Muscle of arm (tissue), 14 donors: ENCODE measurements around the gene FHIP1B. TPM values are rescaled to one million over a fixed set of nuclear protein-coding genes. Genes with fewer than 3 reads are reported as not detected.
"Not testable (repeated sequence)": the region's sequence is repeated elsewhere in the genome, so short reads cannot be mapped to it uniquely, and the experiment has no call there.

Experiments
- DNase-seq: peaks from one replicate; pipeline ENCODE4 v3.0.0-alpha.2; 2013
- long read RNA-seq, 11 donors: transcript quantifications; one replicate each; lab custom pipeline, GENCODE V29; 2026
- polyA plus RNA-seq, 12 donors: library from polyadenylated mRNA; unstranded; fragments of 120-200 nt; gene quantifications; one replicate each; pipeline ENCODE4 v1.2.1, GENCODE V29; 2013; ENCODE audit not compliant: insufficient read length in 12 of 12

The FHIP1B gene
- 10 to 100 TPM in 11 of 12 donors, not detected in 1; 19.2 to 53.0 (median 26.6) TPM for polyA plus RNA-seq
- long read RNA-seq, donor 1, transcript FAM160A2-205 (2 exons, 488 nt) = minor isoform, 6 of 44 reads
- long read RNA-seq, donor 1, transcript FAM160A2-204 (3 exons, 1,309 nt) = major isoform, 12 of 44 reads
- long read RNA-seq, donor 1, partial matches to known transcripts = 26 of 44 reads
- long read RNA-seq, donor 1, other reads (novel, unspliced or antisense) = 0 of 44 reads
- long read RNA-seq, donor 2, transcript FAM160A2-202 (12 exons, 3,354 nt) = major isoform, 5 of 8 reads
- long read RNA-seq, donor 2, partial matches to known transcripts = 0 of 8 reads
- long read RNA-seq, donor 2, other reads (novel, unspliced or antisense) = 0 of 8 reads
- long read RNA-seq, donor 3, partial matches to known transcripts = 0 of 4 reads
- long read RNA-seq, donor 3, other reads (novel, unspliced or antisense) = 0 of 4 reads
- long read RNA-seq, donor 4, partial matches to known transcripts = 0 of 2 reads
- long read RNA-seq, donor 4, other reads (novel, unspliced or antisense) = 0 of 2 reads
- long read RNA-seq, donor 5 = 0 reads
- long read RNA-seq, donor 6, partial matches to known transcripts = 7 of 12 reads
- long read RNA-seq, donor 6, other reads (novel, unspliced or antisense) = 0 of 12 reads
- long read RNA-seq, donor 7, partial matches to known transcripts = 0 of 6 reads
- long read RNA-seq, donor 7, other reads (novel, unspliced or antisense) = 0 of 6 reads
- long read RNA-seq, donor 8, partial matches to known transcripts = 0 of 5 reads
- long read RNA-seq, donor 8, other reads (novel, unspliced or antisense) = 0 of 5 reads
- long read RNA-seq, donor 9, partial matches to known transcripts = 0 of 4 reads
- long read RNA-seq, donor 9, other reads (novel, unspliced or antisense) = 0 of 4 reads
- long read RNA-seq, donor 10, partial matches to known transcripts = 0 of 2 reads
- long read RNA-seq, donor 10, other reads (novel, unspliced or antisense) = 0 of 2 reads
- long read RNA-seq, donor 11, partial matches to known transcripts = 0 of 4 reads
- long read RNA-seq, donor 11, other reads (novel, unspliced or antisense) = 0 of 4 reads

DNA sequence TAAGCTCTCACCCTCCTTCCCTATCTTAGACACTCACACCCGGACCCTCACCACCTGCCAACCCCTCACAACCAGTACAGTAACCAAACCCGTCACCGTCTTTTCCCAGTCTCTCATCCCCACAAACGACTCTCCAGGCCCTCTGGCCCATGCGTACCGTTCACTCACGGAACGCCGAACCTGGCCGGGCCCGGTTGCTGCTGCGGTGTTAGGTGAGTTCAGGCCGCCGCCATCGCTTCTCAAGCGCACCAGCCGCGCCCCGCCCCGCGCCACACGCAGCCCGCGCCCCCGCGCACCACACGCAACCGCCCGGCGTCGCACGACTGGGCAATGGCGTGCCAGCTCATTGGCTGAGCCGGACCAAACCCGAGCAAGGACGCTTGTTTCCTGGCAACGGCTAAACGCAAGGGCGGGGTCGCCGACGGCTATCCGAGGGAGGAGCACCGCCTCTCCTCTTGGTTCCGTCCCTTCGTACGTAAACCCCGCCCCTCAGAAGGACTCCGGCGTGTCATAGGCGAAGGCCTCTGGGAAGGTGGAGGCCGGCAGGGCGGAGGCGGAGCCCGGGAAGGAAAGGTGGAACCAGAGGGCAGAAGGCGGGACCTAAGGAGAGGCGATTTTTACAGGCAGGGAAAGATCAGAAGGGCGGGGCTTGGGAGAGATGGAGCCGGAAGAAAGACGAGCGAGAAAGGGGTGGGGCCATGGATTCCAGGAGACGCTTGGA is at the start of gene FHIP1B:
FHIP1B (minus strand) TSS at position 250 of the 721 bp plus-strand sequence. CDS start 10,120 bp downstream, outside the sequence.
- peak; percentile 99 for DNase-seq

DNA sequence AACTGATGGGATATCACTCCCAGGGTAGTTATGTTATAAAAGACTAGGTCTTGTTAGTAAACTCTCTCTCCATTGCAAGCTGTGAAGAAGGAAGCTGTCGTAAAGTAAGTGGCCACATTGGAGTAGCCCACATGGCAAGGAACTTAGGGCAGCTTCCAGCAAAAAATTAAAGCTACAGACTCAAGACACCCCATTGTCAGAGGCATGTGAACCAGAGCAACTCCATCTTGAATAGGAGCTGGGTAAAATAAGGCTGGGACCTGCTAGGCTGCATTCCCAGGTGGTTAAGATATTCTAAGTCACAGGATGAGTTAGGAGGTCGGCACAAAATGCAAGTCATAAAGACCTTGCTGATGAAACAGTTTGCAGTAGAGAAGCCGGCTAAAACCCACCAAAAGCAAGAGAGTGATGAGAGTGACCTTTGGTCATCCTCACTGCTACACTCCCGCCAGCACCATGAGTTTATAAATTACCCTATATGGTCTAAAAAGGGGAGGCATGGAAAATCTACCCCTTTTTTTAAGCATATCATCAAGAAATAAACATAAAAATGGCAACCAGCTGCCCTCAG is 49.1 kb upstream of the FHIP1B start:
- DNase-seq = no peak

DNA sequence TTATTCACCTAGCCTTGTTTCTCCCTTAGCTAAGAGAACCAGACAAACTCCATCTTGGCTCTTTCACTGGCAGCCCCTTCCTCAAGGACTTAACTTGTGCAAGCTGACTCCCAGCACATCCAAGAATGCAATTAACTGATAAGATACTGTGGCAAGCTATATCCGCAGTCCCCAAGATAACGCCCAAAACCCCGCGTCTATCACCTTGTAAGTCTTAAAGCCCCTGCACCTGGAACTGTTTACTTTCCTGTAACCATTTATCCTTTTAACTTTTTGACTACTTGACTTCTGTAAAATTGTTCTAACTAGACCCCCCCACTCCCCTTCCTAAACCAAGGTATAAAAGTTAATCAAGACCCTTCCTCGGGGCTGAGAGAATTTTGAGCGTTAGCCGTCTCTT is 46.4 kb upstream of the FHIP1B start:
- not testable (repeated sequence) for DNase-seq

DNA sequence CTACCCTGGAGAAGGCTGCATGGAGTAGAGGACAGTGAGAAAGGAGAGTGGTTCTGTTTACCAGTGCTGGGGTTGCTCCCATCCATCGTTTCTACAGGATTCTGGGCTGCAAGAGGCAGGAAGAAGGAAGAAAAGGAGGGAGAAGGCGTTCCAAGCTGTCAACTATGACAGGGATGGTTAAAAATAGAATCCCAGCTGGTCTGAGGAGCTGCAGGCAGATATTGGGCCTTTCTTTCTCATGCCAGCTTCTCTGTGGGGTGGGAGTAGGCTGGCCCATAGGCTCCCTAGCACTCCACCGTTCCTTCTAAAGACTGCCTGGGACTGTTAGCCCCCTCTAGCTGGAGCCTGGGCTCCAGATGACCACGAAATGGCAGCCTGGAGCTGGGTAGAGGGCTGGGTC is 38.8 kb upstream of the FHIP1B start:
- no peak for DNase-seq

- DNase-seq = no peak
Observed at GRCh38 chr11:6271598-6271997, 37.2 kb upstream of the FHIP1B start.

- DNase-seq = no peak
Observed at GRCh38 chr11:6270584-6271246, 36.3 kb upstream of the FHIP1B start.

DNA sequence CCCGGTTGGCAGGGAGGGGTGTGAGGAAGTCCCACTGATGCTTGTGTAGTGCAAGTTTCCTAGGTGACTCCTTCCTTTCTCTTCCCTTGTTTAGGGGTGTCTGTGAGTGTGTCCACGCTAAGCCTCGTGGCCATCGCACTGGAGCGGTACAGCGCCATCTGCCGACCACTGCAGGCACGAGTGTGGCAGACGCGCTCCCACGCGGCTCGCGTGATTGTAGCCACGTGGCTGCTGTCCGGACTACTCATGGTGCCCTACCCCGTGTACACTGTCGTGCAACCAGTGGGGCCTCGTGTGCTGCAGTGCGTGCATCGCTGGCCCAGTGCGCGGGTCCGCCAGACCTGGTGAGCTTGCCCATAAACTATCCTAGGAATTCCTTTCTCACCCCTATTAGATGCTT is 35.6 kb upstream of the FHIP1B start:
- DNase-seq = no peak

DNA sequence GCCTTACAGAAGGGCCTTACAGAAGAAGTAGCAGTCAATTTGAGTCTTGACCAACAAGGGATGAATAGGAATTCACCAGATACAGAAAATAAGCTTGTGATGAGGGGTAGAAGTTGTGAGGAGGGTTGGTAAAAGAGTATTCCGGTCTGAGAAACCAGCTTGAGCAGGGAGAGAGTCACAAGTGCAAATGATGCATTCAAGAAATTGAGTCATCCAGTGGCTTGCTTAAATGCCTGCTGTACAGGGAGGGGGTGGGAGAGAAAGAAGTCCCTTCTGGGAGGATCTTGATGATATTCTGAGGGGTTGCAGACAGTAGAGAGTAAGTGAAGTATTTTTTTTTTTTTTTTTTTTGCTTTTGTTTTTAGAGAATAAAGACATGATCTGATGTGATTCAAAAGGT is 34.4 kb upstream of the FHIP1B start:
- no peak for DNase-seq

DNA sequence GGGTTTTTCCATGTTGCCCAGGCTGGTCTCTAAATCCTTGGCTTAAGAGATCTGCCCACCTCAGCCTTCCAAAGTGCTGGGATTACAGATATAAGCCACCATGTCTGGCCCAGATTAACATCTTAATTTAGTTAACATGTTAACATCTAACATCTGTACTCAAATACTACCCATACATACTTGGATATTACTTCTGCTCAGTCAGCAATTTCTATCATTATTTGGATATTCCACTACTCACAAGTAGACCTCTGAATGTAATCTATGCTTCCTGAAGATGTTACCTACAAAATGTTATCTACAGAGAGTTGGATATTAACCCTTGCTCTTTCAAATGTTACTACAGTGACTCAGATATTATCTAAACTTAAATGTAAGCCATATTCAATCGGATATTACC is 29.2 kb upstream of the FHIP1B start:
- no peak for DNase-seq

DNA sequence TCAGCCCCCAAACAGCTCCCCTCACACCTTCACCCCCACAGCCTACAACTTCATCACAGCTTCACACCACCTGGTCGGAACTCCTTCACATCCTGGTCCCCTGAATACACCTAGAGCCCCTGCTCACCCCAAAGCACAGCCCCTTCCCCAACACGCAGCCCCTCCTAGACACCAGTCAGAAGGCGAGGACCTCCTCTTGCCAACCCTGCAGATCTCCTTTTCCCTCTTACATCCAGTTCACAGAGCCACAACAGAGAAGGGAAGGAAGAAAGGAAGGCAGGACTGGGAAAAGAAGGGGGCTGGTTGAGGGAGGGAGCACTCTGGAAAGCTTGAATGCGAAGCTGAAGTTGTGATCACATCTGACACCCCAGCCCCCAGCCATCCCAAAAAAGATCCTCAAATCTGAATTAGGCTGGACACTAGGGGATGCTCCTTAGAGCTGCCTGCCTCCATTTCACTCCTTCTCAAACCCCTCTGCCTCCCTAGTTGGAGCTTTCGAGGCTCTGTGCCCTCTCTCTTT is 25.8 kb upstream of the FHIP1B start:
- DNase-seq = no peak

GRCh38 chr11:6258571-6259081 is 24.2 kb upstream of the FHIP1B start:
- DNase-seq = no peak

- DNase-seq = no peak
Observed at GRCh38 chr11:6258141-6258540, 23.7 kb upstream of the FHIP1B start.

DNA sequence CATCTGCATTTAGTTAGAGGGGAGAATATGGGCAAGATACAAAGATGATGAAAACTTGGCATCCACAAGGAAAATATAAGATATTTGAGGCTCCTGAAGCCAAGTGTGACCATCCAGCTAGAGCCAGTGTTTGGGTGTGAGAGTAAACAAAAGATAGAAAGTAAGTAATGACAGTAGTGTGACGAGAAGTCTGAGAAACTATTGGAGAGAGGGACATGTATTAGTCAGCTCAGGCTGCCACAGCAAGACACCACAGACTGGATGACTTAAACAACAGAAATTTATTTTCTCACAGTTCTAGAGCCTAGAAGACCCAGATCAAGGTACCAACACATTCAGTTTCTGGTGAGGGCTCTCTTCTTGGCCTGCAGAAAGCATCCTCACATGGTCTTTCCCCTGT is 18.8 kb upstream of the FHIP1B start:
- no peak for DNase-seq

DNA sequence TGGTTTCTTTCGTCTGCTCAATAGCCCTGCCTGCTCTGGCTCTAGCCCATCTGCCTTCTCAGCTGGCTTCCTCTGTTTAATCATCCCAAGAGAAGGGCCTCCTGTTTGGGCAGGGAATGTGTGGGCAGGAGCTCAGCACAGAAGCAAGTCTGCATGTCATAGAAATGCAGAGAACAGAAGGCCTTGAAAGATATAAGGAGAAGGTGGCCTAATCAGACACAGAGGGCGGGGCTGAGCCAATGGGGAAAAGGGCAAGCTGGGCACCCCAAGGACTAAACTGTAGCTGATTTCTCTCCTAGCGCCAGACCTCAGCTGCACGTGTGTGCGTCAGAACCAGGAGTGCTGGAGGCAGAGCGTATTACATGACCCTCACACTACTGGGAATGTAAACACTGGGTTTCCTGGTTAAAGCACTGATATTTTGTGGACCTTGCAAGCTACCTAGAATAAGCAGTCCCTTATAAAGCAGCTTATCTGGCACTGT is 17.6 kb upstream of the FHIP1B start:
- no peak for DNase-seq

DNA sequence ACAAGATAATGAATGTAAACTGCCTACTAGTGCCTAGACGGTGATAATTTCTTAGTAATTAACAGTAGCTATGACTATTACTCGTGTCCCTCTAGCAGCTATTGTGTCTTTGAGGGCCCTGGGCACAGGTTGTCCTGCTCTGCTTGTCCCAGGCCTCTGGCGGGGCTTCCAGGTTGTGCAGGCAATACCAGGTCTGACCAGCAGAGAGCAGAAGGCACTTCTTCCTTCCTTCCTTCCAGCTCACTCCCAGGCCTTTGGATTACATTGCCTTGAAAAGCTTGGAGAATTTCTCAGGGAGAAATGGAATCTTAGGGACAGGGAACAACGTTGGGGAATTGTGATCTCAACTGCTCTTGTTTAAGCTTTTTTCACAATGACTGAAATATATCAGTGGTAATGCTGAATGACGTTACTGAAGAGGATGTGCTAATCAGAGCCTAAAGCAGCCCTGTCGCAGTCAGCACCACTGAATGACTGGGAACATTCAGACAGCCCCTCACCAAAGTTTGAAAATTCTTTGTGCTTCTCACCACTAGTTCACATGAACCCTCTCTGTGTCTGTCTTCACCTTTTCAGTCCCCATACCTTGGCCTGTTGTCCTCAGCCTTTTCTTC is 16.8 kb upstream of the FHIP1B start:
- DNase-seq = peak; percentile 69

- no peak for DNase-seq
Observed at GRCh38 chr11:6249770-6250555, 15.5 kb upstream of the FHIP1B start.

DNA sequence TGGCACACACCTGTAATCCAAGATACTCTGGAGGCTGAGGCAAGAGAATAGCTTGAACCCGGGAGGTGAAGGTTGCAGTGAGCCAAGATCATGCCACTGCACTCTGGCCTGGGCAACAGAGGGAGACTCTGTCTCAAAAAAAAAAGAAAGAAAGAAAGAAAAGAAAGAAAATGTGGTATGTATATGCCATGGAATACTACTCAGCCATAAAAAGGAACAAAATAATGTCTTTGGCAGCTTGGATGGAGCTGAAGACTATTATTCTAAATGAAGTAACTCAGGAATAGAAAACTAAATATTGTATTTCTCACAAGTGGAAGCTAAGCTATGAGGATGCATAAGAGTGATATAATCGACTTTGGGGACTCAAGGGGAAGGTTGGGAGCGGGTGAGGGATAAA is 14.5 kb upstream of the FHIP1B start:
- not testable (repeated sequence) for DNase-seq

DNA sequence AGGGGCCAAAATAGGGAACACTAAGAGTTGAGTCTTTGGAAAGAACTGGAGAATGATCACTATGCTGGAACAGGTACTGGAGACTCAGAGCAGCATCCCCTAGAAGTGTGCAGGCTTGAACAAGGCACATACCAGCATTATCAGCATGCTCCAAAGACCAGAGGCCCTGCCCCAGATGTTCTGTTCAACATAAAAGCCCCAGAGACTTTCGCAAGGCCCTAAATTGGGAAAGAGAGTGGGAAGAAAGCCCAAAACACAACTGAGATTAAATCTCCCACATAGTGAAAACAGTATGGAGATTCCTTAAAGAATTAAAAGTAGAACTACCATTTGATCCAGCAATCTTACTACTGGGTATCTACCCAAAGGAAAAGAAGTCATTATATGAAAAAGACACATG is 13.8 kb upstream of the FHIP1B start:
- no peak for DNase-seq

DNA sequence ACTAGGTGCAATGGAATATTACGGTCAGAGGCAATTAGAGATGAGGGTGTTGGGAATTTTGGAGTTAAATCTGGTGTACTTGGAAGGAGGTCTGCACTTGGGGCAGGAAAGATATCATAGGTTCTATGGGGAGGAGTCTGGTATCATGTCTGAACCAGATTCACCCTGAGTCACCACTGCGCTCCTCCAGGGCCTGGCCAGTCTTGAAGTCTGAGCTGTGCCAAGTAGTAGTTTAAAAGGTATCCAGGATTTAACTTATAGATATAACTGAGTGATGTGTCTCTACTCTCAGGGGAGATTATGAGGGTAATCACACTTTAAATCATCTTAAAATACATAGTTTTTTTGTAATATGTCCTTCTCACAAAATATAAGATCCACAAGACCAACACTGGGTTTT is 11.1 kb upstream of the FHIP1B start:
- no peak for DNase-seq
